Measurements from ENCODE around the gene SMYD3.
"Not testable (repeated sequence)": the region's sequence is repeated elsewhere in the genome, so short reads cannot be mapped to it uniquely, and the experiment has no call there.

Gene SMYD3

GRCh38 chr1:245946905-245947304, 560.2 kb downstream of the SMYD3 start:
- H3K4me3 ChIP-seq (ENCODE audit: low read depth, low read length), result no peak overlapping the region
- DNase-seq (ENCODE audit: low read depth), result no peak
- TF ChIP-seq CTCF (conservative IDR thresholded peaks at IDR 0.05; ENCODE audit: low read depth, low read length), result no peak

DNA sequence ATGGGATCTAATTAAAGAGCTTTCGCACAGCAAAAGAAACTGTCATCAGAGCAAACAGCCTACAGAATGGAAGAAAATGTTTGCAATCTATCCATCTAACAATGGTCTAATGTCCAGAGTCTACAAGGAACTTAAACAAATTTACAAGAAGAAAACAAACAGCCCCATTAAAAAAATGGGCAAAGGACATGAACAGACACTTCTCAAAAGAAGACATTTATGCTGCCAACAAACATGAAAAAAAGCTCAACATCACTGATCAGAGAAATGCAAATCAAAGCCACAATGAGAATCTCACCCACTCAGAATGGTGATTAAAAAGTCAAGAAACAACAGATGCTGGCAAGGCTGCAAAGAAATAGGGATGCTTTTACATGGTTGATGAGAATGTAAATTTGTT, 561.9 kb downstream of the SMYD3 start:
- not testable (repeated sequence) for DNase-seq (ENCODE audit: low read depth); H3K4me3 ChIP-seq (ENCODE audit: low read depth, low read length)

DNA sequence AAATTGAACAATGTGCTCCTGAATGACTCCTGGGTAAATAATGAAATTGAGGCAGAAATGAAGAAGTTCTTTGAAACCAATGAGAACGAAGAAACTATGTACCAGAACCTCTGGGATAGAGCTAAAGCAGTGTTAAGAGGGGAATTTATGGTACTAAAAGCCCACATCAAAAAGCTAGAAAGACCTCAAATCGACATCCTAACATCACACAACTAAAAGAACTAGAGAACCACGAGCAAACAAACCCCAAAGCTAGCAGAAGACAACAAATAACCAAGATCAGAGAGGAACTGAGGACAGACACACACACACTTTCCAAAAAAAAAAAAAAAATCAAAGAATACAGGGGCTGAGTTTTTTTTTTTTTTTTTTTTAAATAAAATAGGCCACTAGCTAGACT, 564.2 kb downstream of the SMYD3 start:
- H3K4me3 ChIP-seq (ENCODE audit: low read depth, low read length), result no peak overlapping the region
- no peak for DNase-seq (ENCODE audit: low read depth)
- no peak for TF ChIP-seq CTCF (conservative IDR thresholded peaks at IDR 0.05; ENCODE audit: low read depth, low read length)

GRCh38 chr1:245941771-245942170, 565.3 kb downstream of the SMYD3 start:
- DNase-seq (ENCODE audit: low read depth); H3K4me3 ChIP-seq (ENCODE audit: low read depth, low read length): not testable (repeated sequence)

GRCh38 chr1:245939756-245940345, 567.2 kb downstream of the SMYD3 start:
- H3K4me3 ChIP-seq (ENCODE audit: low read depth, low read length), result no peak overlapping the region
- no peak for TF ChIP-seq CTCF (conservative IDR thresholded peaks at IDR 0.05; ENCODE audit: low read depth, low read length)
- no peak for DNase-seq (ENCODE audit: low read depth)

DNA sequence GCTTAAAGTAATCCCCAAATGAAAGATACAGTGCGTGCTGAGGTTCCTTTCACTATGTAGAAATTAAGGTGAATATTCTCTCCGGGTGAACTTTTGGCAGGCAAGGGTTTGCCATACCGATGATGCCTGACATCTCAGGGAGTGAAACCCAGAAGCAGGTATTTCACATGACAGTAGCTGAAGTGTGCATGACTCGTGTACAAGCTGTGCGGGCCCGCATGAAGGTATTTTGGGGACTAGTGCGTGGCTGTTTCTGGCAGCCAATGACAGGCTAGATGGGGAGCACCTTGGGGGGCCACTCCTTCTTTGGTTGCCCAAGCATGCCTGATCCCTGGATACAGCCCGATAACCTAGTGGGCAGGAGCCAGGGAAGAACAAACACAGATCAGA, 569.0 kb downstream of the SMYD3 start:
- TF ChIP-seq CTCF (conservative IDR thresholded peaks at IDR 0.05; ENCODE audit: low read depth, low read length), result no peak
- H3K4me3 ChIP-seq (ENCODE audit: low read depth, low read length), result no peak overlapping the region
- no peak for DNase-seq (ENCODE audit: low read depth)

- DNase-seq (ENCODE audit: low read depth), result no peak
- H3K4me3 ChIP-seq (ENCODE audit: low read depth, low read length), result no peak overlapping the region
- TF ChIP-seq CTCF (conservative IDR thresholded peaks at IDR 0.05; ENCODE audit: low read depth, low read length), result no peak
Measured at GRCh38 chr1:245937316-245938045, 569.6 kb downstream of the SMYD3 start.

GRCh38 chr1:245934409-245934808, 572.7 kb downstream of the SMYD3 start:
- no peak for TF ChIP-seq CTCF (conservative IDR thresholded peaks at IDR 0.05; ENCODE audit: low read depth, low read length)
- H3K4me3 ChIP-seq (ENCODE audit: low read depth, low read length), result no peak overlapping the region

More at GRCh38 chr1:245934409-245934808, 572.7 kb downstream of the SMYD3 start:
- DNase-seq (ENCODE audit: low read depth), result no peak
